Measurements from ENCODE around the gene NHSL1. TPM values are rescaled to one million over a fixed set of nuclear protein-coding genes. Genes with fewer than 3 reads are reported as not detected.

NHSL1 gene
- total RNA-seq, 1 donor from 2014 or later = 57.8 TPM

GRCh38 chr6:138421089-138421488 is 78.2 kb downstream of the NHSL1 start:
- peaks cover 4% of the 10 kb centered on the region for H3K27me3 Mint-ChIP-seq (ENCODE audit: unreplicated experiment)
- H3K36me3 Mint-ChIP-seq (ENCODE audit: unreplicated experiment) = peaks cover 4% of the 10 kb centered on the region
- H3K9me3 Mint-ChIP-seq (ENCODE audit: unreplicated experiment) = peaks cover 10% of the 10 kb centered on the region
- H3K4me3 Mint-ChIP-seq (ENCODE audit: unreplicated experiment) = no peak overlapping the region
- no peak for TF ChIP-seq CTCF (IDR thresholded peaks at IDR 0.05; ENCODE audit: partially characterized antibody, unreplicated experiment)
- H3K4me1 Mint-ChIP-seq (ENCODE audit: low read depth, unreplicated experiment) = peaks cover 3% of the 10 kb centered on the region
- DNase-seq = no peak
- H3K27ac Mint-ChIP-seq (ENCODE audit: unreplicated experiment) = no peak overlapping the region

DNA sequence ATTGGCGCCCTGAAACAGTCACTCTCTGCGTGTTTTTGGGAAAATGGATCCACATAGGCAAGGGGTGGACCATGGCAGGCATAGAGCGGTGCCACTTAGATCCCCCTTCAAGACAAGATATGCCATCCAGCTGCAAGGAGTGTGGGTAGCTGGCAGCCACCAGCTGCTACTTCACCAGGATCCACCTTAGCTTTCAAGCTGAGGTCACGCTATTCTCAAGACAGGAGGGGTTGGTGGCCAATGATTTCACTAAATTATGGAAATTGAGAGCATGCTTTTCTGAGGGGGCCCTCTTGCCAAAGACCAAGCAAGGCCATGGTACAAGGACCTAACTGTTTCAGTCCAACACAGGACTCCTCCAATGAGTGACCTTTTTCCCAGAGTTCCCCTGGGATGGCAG is 78.9 kb downstream of the NHSL1 start:
- Mint-ChIP-seq H3K27ac (ENCODE audit: unreplicated experiment) (no peak overlapping the region), H3K36me3 (ENCODE audit: unreplicated experiment) (peaks cover 4% of the 10 kb centered on the region), H3K4me1 (ENCODE audit: low read depth, unreplicated experiment) (peaks cover 3% of the 10 kb centered on the region), H3K27me3 (ENCODE audit: unreplicated experiment) (peaks cover 4% of the 10 kb centered on the region), H3K9me3 (ENCODE audit: unreplicated experiment) (peaks cover 10% of the 10 kb centered on the region), H3K4me3 (ENCODE audit: unreplicated experiment) (no peak overlapping the region)
- no peak for TF ChIP-seq CTCF (IDR thresholded peaks at IDR 0.05; ENCODE audit: partially characterized antibody, unreplicated experiment)
- DNase-seq = no peak

GRCh38 chr6:138419766-138420165 is 79.5 kb downstream of the NHSL1 start:
- Mint-ChIP-seq H3K27ac (ENCODE audit: unreplicated experiment) (no peak overlapping the region), H3K36me3 (ENCODE audit: unreplicated experiment) (peaks cover 4% of the 10 kb centered on the region), H3K4me1 (ENCODE audit: low read depth, unreplicated experiment) (peaks cover 3% of the 10 kb centered on the region), H3K4me3 (ENCODE audit: unreplicated experiment) (no peak overlapping the region), H3K27me3 (ENCODE audit: unreplicated experiment) (peaks cover 4% of the 10 kb centered on the region), H3K9me3 (ENCODE audit: unreplicated experiment) (peaks cover 9% of the 10 kb centered on the region)
- TF ChIP-seq CTCF (IDR thresholded peaks at IDR 0.05; ENCODE audit: partially characterized antibody, unreplicated experiment) = no peak
- no peak for DNase-seq

- Mint-ChIP-seq H3K9me3 (ENCODE audit: unreplicated experiment) (peaks cover 10% of the 10 kb centered on the region), H3K36me3 (ENCODE audit: unreplicated experiment) (peaks cover 10% of the 10 kb centered on the region), H3K27me3 (ENCODE audit: unreplicated experiment) (peaks cover 4% of the 10 kb centered on the region), H3K27ac (ENCODE audit: unreplicated experiment) (no peak overlapping the region), H3K4me1 (ENCODE audit: low read depth, unreplicated experiment) (no peaks in the 10 kb centered on the region), H3K4me3 (ENCODE audit: unreplicated experiment) (no peak overlapping the region)
- no peak for TF ChIP-seq CTCF (IDR thresholded peaks at IDR 0.05; ENCODE audit: partially characterized antibody, unreplicated experiment)
- DNase-seq = no peak
Measured at GRCh38 chr6:138418118-138418742, 81.1 kb downstream of the NHSL1 start.

- Mint-ChIP-seq H3K4me1 (ENCODE audit: low read depth, unreplicated experiment) (no peaks in the 10 kb centered on the region), H3K9me3 (ENCODE audit: unreplicated experiment) (peaks cover 9% of the 10 kb centered on the region)
Measured at GRCh38 chr6:138417493-138418117, 81.7 kb downstream of the NHSL1 start.

More at GRCh38 chr6:138417493-138418117, 81.7 kb downstream of the NHSL1 start:
- no peak for DNase-seq
- Mint-ChIP-seq H3K36me3 (ENCODE audit: unreplicated experiment) (peaks cover 10% of the 10 kb centered on the region), H3K27ac (ENCODE audit: unreplicated experiment) (no peak overlapping the region), H3K4me3 (ENCODE audit: unreplicated experiment) (no peak overlapping the region), H3K27me3 (ENCODE audit: unreplicated experiment) (peaks cover 4% of the 10 kb centered on the region)
- no peak for TF ChIP-seq CTCF (IDR thresholded peaks at IDR 0.05; ENCODE audit: partially characterized antibody, unreplicated experiment)
